ENCODE measurements around the gene ERBB4. TPM values are rescaled to one million over a fixed set of nuclear protein-coding genes. Genes with fewer than 3 reads are reported as not detected.

Gene ERBB4
- total RNA-seq, 1 experiment from 2014 or later, result 0.04 TPM

- no peak for DNase-seq
- TF ChIP-seq CTCF (conservative IDR thresholded peaks at IDR 0.05), result no peak
- no peak overlapping the region for H3K4me2 ChIP-seq (ENCODE audit: insufficient read depth, insufficient read length, low read length)
Observed at GRCh38 chr2:211512806-211513205, 1025.8 kb downstream of the ERBB4 start.

More at GRCh38 chr2:211512806-211513205, 1025.8 kb downstream of the ERBB4 start:
- Histone ChIP-seq H3K56ac (ENCODE audit: insufficient read length, low read depth, low read length) (no peak overlapping the region), H2BK20ac (ENCODE audit: low read depth, low read length, poor library complexity, severe bottlenecking) (no peak overlapping the region), H3K4me1 (ENCODE audit: insufficient read depth, low read length) (no peaks in the 10 kb centered on the region; the same call in 1 of the 2 replicates), H4K20me1 (ENCODE audit: control insufficient read depth, insufficient read depth, insufficient read length) (no peaks in the 10 kb centered on the region), H3K9me3 (ENCODE audit: control insufficient read depth, low read depth, low read length) (no peaks in the 10 kb centered on the region), H3K23ac (ENCODE audit: insufficient read length, low read depth, low read length) (no peak overlapping the region), H2BK12ac (ENCODE audit: insufficient read length, low read depth, low read length) (no peak overlapping the region), H2AK5ac (ENCODE audit: insufficient read length, low read length) (no peak overlapping the region), H3K9ac (ENCODE audit: extremely low read depth, insufficient read length, low read length) (no peak overlapping the region), H3K79me2 (ENCODE audit: insufficient read depth, low read length) (no peaks in the 10 kb centered on the region), H3K27me3 (ENCODE audit: insufficient read depth, low read length) (no peaks in the 10 kb centered on the region), H4K91ac (ENCODE audit: insufficient read length, low read depth, low read length) (no peak overlapping the region), H2BK120ac (ENCODE audit: low read depth, low read length, poor library complexity, severe bottlenecking) (no peak overlapping the region), H2BK5ac (ENCODE audit: insufficient read length, low read length) (no peak overlapping the region), H3K14ac (ENCODE audit: insufficient read depth, low read length) (no peak overlapping the region), H2BK15ac (ENCODE audit: low read depth, low read length) (no peak overlapping the region), H4K5ac (ENCODE audit: insufficient read length, low read depth, low read length) (no peak overlapping the region), H3K27ac (ENCODE audit: insufficient read length, low read depth, low read length) (no peak overlapping the region), H2AFZ (ENCODE audit: low read length) (no peak overlapping the region), H3K18ac (ENCODE audit: insufficient read length, low read depth, low read length) (no peak overlapping the region), H3K23me2 (ENCODE audit: insufficient read length, low read depth, low read length, poor library complexity, severe bottlenecking) (no peaks in the 10 kb centered on the region), H3T11ph (ENCODE audit: low read length) (no peak overlapping the region), H3K79me1 (ENCODE audit: insufficient read depth, low read depth, low read length, poor library complexity, severe bottlenecking) (no peaks in the 10 kb centered on the region), H3K4ac (ENCODE audit: low read depth, low read length) (no peak overlapping the region), H4K8ac (replicated peaks; ENCODE audit: insufficient read length, low read depth, low read length) (no peak overlapping the region)
- Mint-ChIP-seq H3K4me3 (no peak overlapping the region), H3K27ac (peak overlapping the region in 1 of 3 experiments; percentile 67; a peak in 1 of 7 replicates), H3K4me1 (peaks cover 12 to 15% of the 10 kb centered on the region in 2 experiments), H3K36me3 (ENCODE audit: insufficient read depth in 1 of 3, low read depth in 3 of 3) (peaks cover 0 to 4% (median 0%) of the 10 kb centered on the region in 3 experiments; a peak in 1 of 7 replicates), H3K27me3 (ENCODE audit: low read depth) (no peaks in the 10 kb centered on the region), H3K9me3 (peaks cover 5 to 7% of the 10 kb centered on the region in 2 experiments; a peak in 2 of 5 replicates)
- WGBS (ENCODE audit: extremely low coverage, insufficient read length, low lambda C conversion rate), result no CpG with 5 or more reads among the region's 3 CpGs

All from H9 (cell line).